SK-N-MC (cell line): ENCODE data around the gene CADPS2.

Source experiments
- DNase-seq: peaks from one replicate; pipeline ENCODE4 v3.0.0-alpha.2; 2011; ENCODE audit warnings: low read depth, low spot score
- H3K27ac ChIP-seq: fragments of 200-600 bp; sonication (generic); 2 replicates; pipeline ENCODE4 v1.5.1; 2016; ENCODE audit warnings: mixed run types
- H3K36me3 ChIP-seq: fragments of 200-600 bp; sonication (generic); 2 replicates; pipeline ENCODE4 v1.6.1; 2017; ENCODE audit warnings: antibody characterized with exemption, low read length, mixed read lengths; ENCODE audit not compliant: insufficient read depth
- H3K4me3 ChIP-seq: fragments of 200-600 bp; sonication (generic); 2 replicates; pipeline ENCODE4 v1.5.1; 2016
- H3K9ac ChIP-seq: fragments of 200-600 bp; sonication (generic); 2 replicates; pipeline ENCODE4 v1.8.0; 2017; ENCODE audit warnings: mixed run types, mixed read lengths; ENCODE audit not compliant: insufficient read length
- H3K9me3 ChIP-seq: fragments of 200-600 bp; sonication (generic); 2 replicates; pipeline ENCODE4 v1.6.1; 2017; ENCODE audit warnings: low read depth, mild to moderate bottlenecking, antibody characterized with exemption, low read length, moderate library complexity, mixed read lengths
- EZH2 ChIP-seq: fragments of 200-600 bp; sonication (generic); IDR thresholded peaks from one replicate; pipeline ENCODE4 v1.6.1; 2017; ENCODE audit warnings: antibody characterized with exemption
- FOXP2 ChIP-seq: optimal IDR thresholded peaks from 2 replicates; pipeline ENCODE3; 2011; ENCODE audit warnings: mild to moderate bottlenecking, moderate library complexity; ENCODE audit not compliant: insufficient read depth; ENCODE audit errors: extremely low read length, control extremely low read depth
- POLR2AphosphoS5 ChIP-seq: IDR thresholded peaks from 2 replicates; pipeline ENCODE4 v1.6.1; 2012; ENCODE audit warnings: mild to moderate bottlenecking, low read depth, low read length, borderline replicate concordance

Gene CADPS2

GRCh38 chr7:122457325-122457724 lies 428.9 kb downstream of the CADPS2 start:
- Histone ChIP-seq H3K27ac (no peak overlapping the region), H3K9me3 (no peaks in the 10 kb centered on the region), H3K36me3 (no peaks in the 10 kb centered on the region), H3K4me3 (no peak overlapping the region), H3K9ac (no peak overlapping the region)
- TF ChIP-seq POLR2AphosphoS5 (no peak), EZH2 (no peak), FOXP2 (no peak)
- no peak for DNase-seq

- H3K27ac ChIP-seq: no peak overlapping the region
- no peak for TF ChIP-seq EZH2
- TF ChIP-seq FOXP2: no peak
- TF ChIP-seq POLR2AphosphoS5: no peak
- H3K9me3 ChIP-seq: no peaks in the 10 kb centered on the region
- H3K9ac ChIP-seq: no peak overlapping the region
- H3K4me3 ChIP-seq: no peak overlapping the region
- DNase-seq: no peak
- no peaks in the 10 kb centered on the region; the same call in 1 of the 2 replicates for H3K36me3 ChIP-seq
Observed at GRCh38 chr7:122454776-122455507, 431.3 kb downstream of the CADPS2 start.

- no peak for DNase-seq
- Histone ChIP-seq H3K9ac (no peak overlapping the region), H3K36me3 (peaks cover under 1% of the 10 kb centered on the region; the same call in 1 of the 2 replicates), H3K4me3 (no peak overlapping the region), H3K27ac (no peak overlapping the region), H3K9me3 (no peaks in the 10 kb centered on the region)
- TF ChIP-seq FOXP2 (no peak), EZH2 (no peak), POLR2AphosphoS5 (no peak)
Observed at GRCh38 chr7:122453432-122453831, 432.8 kb downstream of the CADPS2 start.

- Histone ChIP-seq H3K9me3 (no peaks in the 10 kb centered on the region), H3K9ac (no peak overlapping the region), H3K4me3 (no peak overlapping the region), H3K27ac (no peak overlapping the region), H3K36me3 (peaks cover 3% of the 10 kb centered on the region; the same call in 1 of the 2 replicates)
- TF ChIP-seq POLR2AphosphoS5 (no peak), EZH2 (no peak)
- no peak for DNase-seq
Observed at GRCh38 chr7:122448893-122449589, 437.2 kb downstream of the CADPS2 start.

- H3K9ac ChIP-seq: no peak overlapping the region
- TF ChIP-seq EZH2 (no peak), FOXP2 (no peak), POLR2AphosphoS5 (no peak)
- H3K9me3 ChIP-seq: no peaks in the 10 kb centered on the region
- no peaks in the 10 kb centered on the region for H3K36me3 ChIP-seq
- no peak for DNase-seq
- no peak overlapping the region for H3K27ac ChIP-seq
- no peak overlapping the region for H3K4me3 ChIP-seq
Observed at GRCh38 chr7:122442929-122443328, 443.3 kb downstream of the CADPS2 start.

DNA sequence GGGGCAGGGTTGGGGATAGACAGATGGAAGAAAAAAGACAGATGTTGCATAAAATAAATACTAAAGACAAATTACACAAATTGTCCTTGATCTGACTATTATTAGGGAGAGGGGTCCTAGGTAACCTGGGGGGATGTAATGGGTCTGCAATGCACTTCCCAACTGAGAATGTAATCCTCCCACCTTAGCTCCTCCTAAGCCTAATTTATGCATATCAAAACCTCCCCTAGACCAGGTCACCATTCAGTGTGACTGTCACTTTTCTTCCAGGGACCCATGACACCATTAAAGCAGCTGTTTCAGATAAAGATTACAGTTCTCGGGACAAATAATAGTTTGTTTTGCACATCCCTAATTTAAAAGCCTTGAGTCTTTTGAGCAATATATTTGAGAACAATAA lies 447.8 kb downstream of the CADPS2 start:
- no peak for DNase-seq
- TF ChIP-seq FOXP2: no peak
- no peak for TF ChIP-seq POLR2AphosphoS5
- TF ChIP-seq EZH2: no peak
- Histone ChIP-seq H3K36me3 (no peaks in the 10 kb centered on the region), H3K9ac (no peak overlapping the region), H3K4me3 (no peak overlapping the region), H3K27ac (no peak overlapping the region), H3K9me3 (no peaks in the 10 kb centered on the region)

- TF ChIP-seq EZH2 (no peak), FOXP2 (no peak), POLR2AphosphoS5 (no peak)
- Histone ChIP-seq H3K9me3 (no peaks in the 10 kb centered on the region), H3K36me3 (no peaks in the 10 kb centered on the region), H3K4me3 (no peak overlapping the region), H3K9ac (no peak overlapping the region), H3K27ac (no peak overlapping the region)
- peak; percentile 64 for DNase-seq
Observed at GRCh38 chr7:122438006-122438405, 448.3 kb downstream of the CADPS2 start.

- no peak overlapping the region for H3K4me3 ChIP-seq
- no peak for DNase-seq
- no peaks in the 10 kb centered on the region for H3K36me3 ChIP-seq
- no peaks in the 10 kb centered on the region for H3K9me3 ChIP-seq
- no peak overlapping the region for H3K27ac ChIP-seq
- TF ChIP-seq POLR2AphosphoS5 (no peak), EZH2 (no peak), FOXP2 (no peak)
- no peak overlapping the region for H3K9ac ChIP-seq
Observed at GRCh38 chr7:122433765-122434164, 452.5 kb downstream of the CADPS2 start.

GRCh38 chr7:122430710-122431109 lies 455.6 kb downstream of the CADPS2 start:
- no peaks in the 10 kb centered on the region for H3K36me3 ChIP-seq
- H3K9ac ChIP-seq: no peak overlapping the region
- TF ChIP-seq FOXP2 (no peak), EZH2 (no peak), POLR2AphosphoS5 (no peak)
- H3K27ac ChIP-seq: no peak overlapping the region
- no peaks in the 10 kb centered on the region for H3K9me3 ChIP-seq
- H3K4me3 ChIP-seq: no peak overlapping the region
- DNase-seq: no peak
